Measurements from ENCODE around the gene ZSCAN22.

GRCh38 chr19:58388175-58388526, 61.4 kb downstream of the ZSCAN22 start:
- TF ChIP-seq CTCF (IDR thresholded peaks at IDR 0.05) (no peak), POLR2A (IDR thresholded peaks at IDR 0.05) (no peak), EP300 (IDR thresholded peaks at IDR 0.05) (no peak)
